MM.1S (cell line): ENCODE data around the gene BCR.

Source experiments
- CTCF ChIP-seq: fragments of 300-600 bp; sonication (generic); IDR thresholded peaks from 2 replicates; pipeline ENCODE4 v1.5.1; 2016; ENCODE audit warnings: antibody characterized with exemption, low read length, mixed read lengths
- EZH2 ChIP-seq: fragments of 300-600 bp; sonication (generic); optimal IDR thresholded peaks from 2 replicates; pipeline ENCODE3; 2017; ENCODE audit warnings: low read depth, mild to moderate bottlenecking, antibody characterized with exemption, low read length, mixed read lengths
- EZH2phosphoT487 ChIP-seq: fragments of 300-600 bp; sonication (generic); IDR thresholded peaks from 2 replicates; pipeline ENCODE4 v1.6.1; 2018; ENCODE audit warnings: antibody characterized with exemption, low read length

- TF ChIP-seq CTCF (no peak), EZH2 (no peak), EZH2phosphoT487 (no peak)
Observed at GRCh38 chr22:23286296-23286695, 106.0 kb downstream of the BCR start.
